ENCODE data around the gene OR10H1.
A peak's percentile ranks its signal among the peaks of the same experiment; 100 is the strongest.
"Not testable (repeated sequence)": the region's sequence is repeated elsewhere in the genome, so short reads cannot be mapped to it uniquely, and the experiment has no call there.

The OR10H1 gene

GRCh38 chr19:15815306-15815705 is at the start of gene OR10H1:
TSS of gene OR10H1 (minus strand) at chr19:15815664. CDS start at chr19:15808037, 7,627 bp downstream.
- peak; percentile 1 for DNase-seq

GRCh38 chr19:15864824-15865223 is 49.4 kb upstream of the OR10H1 start:
- no peak for DNase-seq

- no peak for DNase-seq
Measured at GRCh38 chr19:15863272-15863671, 47.8 kb upstream of the OR10H1 start.

- no peak for DNase-seq
Measured at GRCh38 chr19:15862444-15862843, 47.0 kb upstream of the OR10H1 start.

- no peak for DNase-seq
Measured at GRCh38 chr19:15860522-15860921, 45.1 kb upstream of the OR10H1 start.

- no peak for DNase-seq
Measured at GRCh38 chr19:15859187-15859586, 43.7 kb upstream of the OR10H1 start.

- DNase-seq: no peak
Measured at GRCh38 chr19:15850385-15850784, 34.9 kb upstream of the OR10H1 start.

- DNase-seq: no peak
Measured at GRCh38 chr19:15846923-15847322, 31.5 kb upstream of the OR10H1 start.

GRCh38 chr19:15843894-15844222 is 28.4 kb upstream of the OR10H1 start:
- not testable (repeated sequence) for DNase-seq

- DNase-seq: no peak
Measured at GRCh38 chr19:15843203-15843893, 27.9 kb upstream of the OR10H1 start.

GRCh38 chr19:15841875-15842569 is 26.6 kb upstream of the OR10H1 start:
- DNase-seq: no peak

- no peak for DNase-seq
Measured at GRCh38 chr19:15840833-15841232, 25.4 kb upstream of the OR10H1 start.

- DNase-seq: not testable (repeated sequence)
Measured at GRCh38 chr19:15839888-15840287, 24.4 kb upstream of the OR10H1 start.

GRCh38 chr19:15838351-15838750 is 22.9 kb upstream of the OR10H1 start:
- no peak for DNase-seq

GRCh38 chr19:15837221-15837731 is 21.8 kb upstream of the OR10H1 start:
- peak; percentile 80 for DNase-seq

GRCh38 chr19:15836330-15837220 is 21.1 kb upstream of the OR10H1 start:
- DNase-seq: peak; percentile 95

GRCh38 chr19:15835565-15836329 is 20.3 kb upstream of the OR10H1 start:
- not testable (repeated sequence) for DNase-seq

- DNase-seq: not testable (repeated sequence)
Measured at GRCh38 chr19:15834232-15834631, 18.8 kb upstream of the OR10H1 start.

- DNase-seq: no peak
Measured at GRCh38 chr19:15831626-15832025, 16.2 kb upstream of the OR10H1 start.

GRCh38 chr19:15829786-15830185 is 14.3 kb upstream of the OR10H1 start:
- no peak for DNase-seq

GRCh38 chr19:15829306-15829698 is 13.8 kb upstream of the OR10H1 start:
- no peak for DNase-seq

GRCh38 chr19:15828611-15829305 is 13.3 kb upstream of the OR10H1 start:
- DNase-seq: not testable (repeated sequence)

Measured in NCI-H774 (cell line).